K562 (cell line): ENCODE measurements around the gene ARHGEF40. TPM values are rescaled to one million over a fixed set of nuclear protein-coding genes. Genes with fewer than 3 reads are reported as not detected.

ENCODE experiments used
- ATAC-seq: fragments of 200-7000 bp; cut with Tn5 transposase; 3 replicates; pipeline ENCODE4 v1.9.1; 2020; ENCODE audit warnings: moderate library complexity
- BruUV-seq: library from RNA; stranded (reverse); fragments of 400-500 nt; replicated peaks from 2 replicates; lab custom pipeline; 2021; lab: Mats Ljungman, UMichigan
- CTCF ChIA-PET: fragments of 300-600 bp; formaldehyde crosslinking; extraction: SDS; loops from one replicate; lab custom pipeline; 2021; ENCODE audit warnings: low intra/inter-chr PET ratio; lab: Yijun Ruan, JAX
- POLR2A ChIA-PET: fragments of 300-600, 350-650 bp; sonication (Branson Sonifier 250); formaldehyde crosslinking; extraction: SDS; loops from one replicate; lab custom pipeline; 2021; ENCODE audit warnings: antibody characterized with exemption, inconsistent platforms; lab: Yijun Ruan, JAX
- DNase-seq, 4 experiments: peaks; one replicate each; pipeline versions ENCODE4 v3.0.0 to v3.0.0-alpha.2; 2011 to 2018; ENCODE audit warnings: low spot score in 3 of 4, mixed read lengths in 3 of 4; ENCODE audit errors: extremely low read depth in 1 of 4
- FAIRE-seq: peaks from 2 replicates; lab custom pipeline; 2011; peaks lifted over from hg19 to GRCh38; lab: Jason Lieb, UNC
- H2AFZ ChIP-seq: 2 replicates; pipeline ENCODE4 v1.6.0; 2011; ENCODE audit warnings: low read depth, low read length, control low read depth, inconsistent platforms
- H3K27ac ChIP-seq: fragments of 200-600 bp; 3 replicates; pipeline ENCODE4 v1.8.0; 2011; ENCODE audit warnings: low read depth, mild to moderate bottlenecking, control low read depth, inconsistent platforms, low read length, moderate library complexity, mixed read lengths; ENCODE audit errors: extremely low read depth
- H3K27me3 ChIP-seq, 2 experiments: fragments of 300-600 bp in 1 of 2; 2 replicates in 1 of 2; 3 replicates in 1 of 2; pipeline versions ENCODE4 v1.6.0 to v1.8.0; 2011; ENCODE audit warnings: inconsistent platforms in 2 of 2, low read length in 2 of 2, mild to moderate bottlenecking in 1 of 2, mixed read lengths in 1 of 2, moderate library complexity in 1 of 2; ENCODE audit not compliant: control insufficient read depth in 2 of 2, insufficient read depth in 2 of 2
- H3K36me3 ChIP-seq: fragments of 300-600 bp; 3 replicates; pipeline ENCODE4 v1.8.0; 2011; ENCODE audit warnings: mild to moderate bottlenecking, low read length, inconsistent platforms; ENCODE audit not compliant: control insufficient read depth, insufficient read depth
- H3K4me1 ChIP-seq, 2 experiments: fragments of 200-600 bp in 1 of 2; replicated peaks in 1 of 2; 2 replicates in 1 of 2; 3 replicates in 1 of 2; pipeline versions ENCODE4 v1.5.1 to v1.8.0; 2011; ENCODE audit warnings: inconsistent platforms in 2 of 2, low read length in 2 of 2, mild to moderate bottlenecking in 1 of 2, mixed read lengths in 1 of 2, moderate library complexity in 1 of 2; ENCODE audit not compliant: control insufficient read depth in 2 of 2, insufficient read depth in 2 of 2
- H3K4me2 ChIP-seq: 2 replicates; pipeline ENCODE4 v1.6.1; 2011; ENCODE audit warnings: low read length, control low read depth, inconsistent platforms, mixed read lengths; ENCODE audit not compliant: insufficient read depth
- H3K4me3 ChIP-seq: fragments of 200-600 bp; sonication (generic), shearing (Covaris generic); 2 replicates; pipeline ENCODE4 v1.5.1; 2016; ENCODE audit warnings: control low read depth, inconsistent platforms
- H3K79me2 ChIP-seq: fragments of 200-600 bp; 3 replicates; pipeline ENCODE4 v1.8.0; 2011; ENCODE audit warnings: low read length, inconsistent platforms; ENCODE audit not compliant: control insufficient read depth, insufficient read depth
- H3K9ac ChIP-seq, 2 experiments: 2 replicates each; pipeline versions ENCODE4 v1.6.0 to v1.6.1; 2011; ENCODE audit warnings: low read depth in 2 of 2, low read length in 2 of 2, control low read depth in 1 of 2, inconsistent platforms in 1 of 2, mild to moderate bottlenecking in 1 of 2, mixed read lengths in 1 of 2; ENCODE audit not compliant: insufficient read depth in 1 of 2
- H3K9me1 ChIP-seq: one replicate; pipeline ENCODE4 v1.6.0; 2011; ENCODE audit warnings: inconsistent platforms, mild to moderate bottlenecking, low read length, moderate library complexity; ENCODE audit not compliant: control insufficient read depth, insufficient read depth
- H3K9me3 ChIP-seq: replicated peaks from 2 replicates; pipeline ENCODE4 v1.5.1; 2011; ENCODE audit warnings: low read depth, low read length, inconsistent platforms; ENCODE audit not compliant: control insufficient read depth, insufficient read depth
- H4K20me1 ChIP-seq: replicated peaks from 2 replicates; pipeline ENCODE4 v1.6.1; 2011; ENCODE audit warnings: low read length, inconsistent platforms, mixed read lengths; ENCODE audit not compliant: control insufficient read depth, insufficient read depth
- HDAC2 ChIP-seq: fragments of 450-650 bp; IDR thresholded peaks from 2 replicates; pipeline ENCODE4 v1.6.1; 2016; ENCODE audit warnings: mild to moderate bottlenecking
- HDGF ChIP-seq: fragments of 450-650 bp; IDR thresholded peaks from 2 replicates; pipeline ENCODE4 v1.6.1; 2016
- MYC ChIP-seq, 2 experiments: fragments of 250-450 bp in 1 of 2; sonication (Bioruptor Pico) in 1 of 2; IDR thresholded peaks; 2 replicates each; pipeline versions ENCODE4 v1.5.1 to v1.6.1; 2012 to 2021; ENCODE audit warnings: low read depth in 2 of 2, borderline replicate concordance in 1 of 2, improper control_type of control experiment in 1 of 2, low read length in 1 of 2, mild to moderate bottlenecking in 1 of 2, moderate library complexity in 1 of 2
- NFRKB ChIP-seq: fragments of 450-650 bp; IDR thresholded peaks from 2 replicates; pipeline ENCODE4 v1.6.1; 2016; ENCODE audit warnings: low read depth
- PHF20 ChIP-seq: fragments of 450-650 bp; IDR thresholded peaks from 2 replicates; pipeline ENCODE4 v1.6.1; 2018; ENCODE audit not compliant: partially characterized antibody
- RAD21 ChIP-seq, 2 experiments: fragments of 250-450 bp in 1 of 2; fragments of 450-650 bp in 1 of 2; sonication (Bioruptor Pico) in 1 of 2; formaldehyde crosslinking in 1 of 2; IDR thresholded peaks in 1 of 2; conservative IDR thresholded peaks in 1 of 2; 2 replicates each; pipeline versions ENCODE4 v1.4.0 to v1.8.0; 2020 to 2022; ENCODE audit warnings: mild to moderate bottlenecking in 2 of 2, moderate library complexity in 1 of 2
- ZNF175 ChIP-seq: fragments of 200-800 bp; sonication (Bioruptor generic); IDR thresholded peaks from 2 replicates; pipeline ENCODE4 v1.6.1; 2016; ENCODE audit warnings: low read depth, mild to moderate bottlenecking, missing genetic modification characterization, missing compliant biosample characterization
- ZNF316 ChIP-seq: fragments of 450-650 bp; IDR thresholded peaks from 2 replicates; pipeline ENCODE4 v1.6.1; 2016
- WGBS: fragments of 100-300 bp; shearing (Covaris generic); methylation state at CpG from one replicate; pipeline ENCODE4 v1.1.6; 2016; ENCODE audit warnings: low coverage, mixed read lengths; ENCODE audit not compliant: insufficient coverage; ENCODE audit errors: missing lambda C conversion rate; 5-methylcytosine and 5-hydroxymethylcytosine counted together
- in situ Hi-C: fragments of 300-500 bp; cut with MboI; formaldehyde crosslinking; loops from 4 replicates; pipeline ENCODE4 v1.15.0; 2018; ENCODE audit warnings: inconsistent platforms, mixed read lengths
- intact Hi-C: fragments of 100-400 bp; cut with micrococcal nuclease; formaldehyde crosslinking; loops from 2 replicates; pipeline ENCODE4 v1.14.2; 2022
- polyA plus RNA-seq, 8 experiments: library from polyadenylated mRNA; depleted of rRNA in 4 of 8; stranded (reverse) in 5 of 8; unstranded in 3 of 8; fragments of >200 nt; fragmentation: Nextera tagmentation in 2 of 8; fragmentation: Illumina TruSeq in 1 of 8; extraction: Ambion mirVana in 2 of 8; extraction: Trizol in 1 of 8; gene quantifications; 2 replicates each; pipeline versions ENCODE4 v1.2.1 to v1.2.3, GENCODE V29; 2011 to 2014; ENCODE audit warnings: inconsistent platforms in 1 of 8, missing spikeins in 1 of 8
- total RNA-seq, 7 experiments: library from RNA; depleted of rRNA in 6 of 7; stranded (reverse); fragments of >200 nt in 6 of 7; fragmentation: Illumina TruSeq in 2 of 7; extraction: Trizol in 2 of 7; gene quantifications; 2 replicates each; pipeline versions ENCODE4 v1.2.1 to v1.2.3, GENCODE V29; 2011 to 2021; ENCODE audit warnings: low replicate concordance in 1 of 7
- TF ChIP-seq, protein P1 (sequence below): sonication (generic); formaldehyde crosslinking; IDR thresholded peaks from 2 replicates; pipeline ENCODE4 v1.8.1; 2023; ENCODE audit warnings: mild to moderate bottlenecking, missing genetic modification reagents, moderate library complexity
- TF ChIP-seq, protein P2 (sequence below): sonication (generic); formaldehyde crosslinking; IDR thresholded peaks from 2 replicates; pipeline ENCODE4 v1.5.0; 2020; ENCODE audit warnings: missing genetic modification reagents
- TF ChIP-seq, protein P3 (sequence below): IDR thresholded peaks from 2 replicates; pipeline ENCODE4 v1.6.1; 2014; ENCODE audit warnings: antibody characterized with exemption
- TF ChIP-seq, protein P4 (sequence below): fragments of 450-650 bp; formaldehyde crosslinking; IDR thresholded peaks from 2 replicates; pipeline ENCODE4 v1.4.0; 2022; ENCODE audit warnings: missing genetic modification characterization
- TF ChIP-seq, protein P5 (sequence below): sonication (generic); formaldehyde crosslinking; IDR thresholded peaks from 2 replicates; pipeline ENCODE4 v1.9.0; 2022; ENCODE audit warnings: mild to moderate bottlenecking, missing genetic modification reagents

Gene ARHGEF40
- total and polyA plus RNA-seq, 9 of the 15 experiments (the other 6 are each of a cell fraction or from before 2014, with no cell fraction given) = 0.42 to 6.3 (median 3.8) TPM

DNA sequence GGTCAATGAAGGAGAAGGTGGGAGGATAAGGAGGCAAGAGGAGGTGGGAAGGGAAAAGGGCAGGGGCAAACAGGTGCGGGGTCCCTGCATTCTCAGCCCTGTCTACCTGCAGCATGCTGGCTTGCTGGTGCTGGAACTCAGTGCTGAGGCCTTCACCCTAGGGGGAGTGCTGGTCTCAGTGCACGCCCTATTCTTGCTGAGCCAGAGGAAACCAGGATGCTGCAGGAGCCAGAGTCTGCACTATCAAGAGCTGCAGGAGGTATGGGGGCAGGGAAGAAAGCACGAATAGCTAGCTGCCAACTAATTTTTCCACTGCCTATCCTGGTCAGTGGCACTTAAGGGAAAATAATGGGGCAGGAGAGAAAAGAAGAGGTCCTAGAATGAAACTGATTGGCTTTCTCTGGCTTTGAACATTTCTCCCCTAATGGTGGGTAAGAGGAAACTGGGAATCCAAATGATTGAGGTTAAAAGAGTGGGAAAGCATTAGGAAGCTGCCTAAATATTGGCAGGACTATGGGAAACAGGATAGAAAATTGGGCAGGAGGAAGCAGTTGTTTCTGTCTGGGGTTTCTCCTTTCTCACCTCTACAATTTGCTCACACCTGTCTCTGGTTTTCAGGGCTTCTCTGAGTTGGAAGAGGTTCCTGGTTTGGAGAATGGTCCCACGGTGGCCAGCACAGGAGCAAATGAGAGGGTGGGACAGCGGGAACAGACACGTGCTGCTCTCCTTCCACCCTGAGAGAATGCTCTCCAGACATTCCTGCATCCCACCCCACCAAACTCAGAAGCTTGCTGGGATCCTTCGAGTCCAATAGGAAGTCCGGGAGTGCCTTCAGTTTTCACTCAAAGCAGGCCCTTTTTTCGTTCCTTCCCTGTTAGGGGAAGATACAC lies 32.7 kb downstream of the ARHGEF40 start (continued):
- TF ChIP-seq, protein P1, sequence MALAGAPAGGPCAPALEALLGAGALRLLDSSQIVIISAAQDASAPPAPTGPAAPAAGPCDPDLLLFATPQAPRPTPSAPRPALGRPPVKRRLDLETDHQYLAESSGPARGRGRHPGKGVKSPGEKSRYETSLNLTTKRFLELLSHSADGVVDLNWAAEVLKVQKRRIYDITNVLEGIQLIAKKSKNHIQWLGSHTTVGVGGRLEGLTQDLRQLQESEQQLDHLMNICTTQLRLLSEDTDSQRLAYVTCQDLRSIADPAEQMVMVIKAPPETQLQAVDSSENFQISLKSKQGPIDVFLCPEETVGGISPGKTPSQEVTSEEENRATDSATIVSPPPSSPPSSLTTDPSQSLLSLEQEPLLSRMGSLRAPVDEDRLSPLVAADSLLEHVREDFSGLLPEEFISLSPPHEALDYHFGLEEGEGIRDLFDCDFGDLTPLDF (CRISPR knock-in tag) = no peak
- TF ChIP-seq RAD21 (CRISPR knock-in tag; conservative IDR thresholded peaks at IDR 0.05 in 1 of 2, IDR thresholded peaks at IDR 0.05 in 1 of 2) (peak in 1 of 2 experiments; percentile 21; a peak in 1 of 4 replicates), ZNF316 (peak; percentile 24; the same call in 1 of the 2 replicates), NFRKB (no peak), MYC (IDR thresholded peaks at IDR 0.05; ENCODE audit: low read depth, low read length) (0 out of 2 replicates have a peak, but pooled peaks have one; percentile 23), MYC (CRISPR knock-in tag; IDR thresholded peaks at IDR 0.05; ENCODE audit: borderline replicate concordance, low read depth) (no peak)
- TF ChIP-seq, all 486 proteins: peak for 12

DNA sequence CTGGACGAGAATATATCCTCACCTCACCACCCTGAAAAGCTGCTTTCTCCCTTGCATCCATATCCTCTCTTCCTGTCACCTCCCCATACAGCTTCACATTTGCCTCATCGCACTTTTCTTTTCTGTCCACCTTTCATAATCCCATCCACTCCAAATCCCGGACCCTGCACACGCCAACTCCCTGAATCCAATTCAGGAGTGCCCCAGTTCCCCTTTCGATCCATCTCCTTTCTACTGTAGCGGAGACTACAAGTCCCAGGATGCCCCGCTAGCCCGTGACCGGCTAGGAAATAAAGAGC lies 33.3 kb downstream of the ARHGEF40 start:
- Histone ChIP-seq H3K27ac (peak overlapping the region; percentile 96), H3K4me2 (peak overlapping the region; percentile 87), H3K9me3 (no peaks in the 10 kb centered on the region), H3K4me1 (peaks cover 45 to 65% of the 10 kb centered on the region in 2 experiments), H3K9ac (peak overlapping the region; percentile 85 to 92; a peak in 3 of 4 replicates), H4K20me1 (no peaks in the 10 kb centered on the region), H2AFZ (peak overlapping the region; percentile 83), H3K4me3 (peak overlapping the region; percentile 42), H3K36me3 (no peaks in the 10 kb centered on the region), H3K79me2 (0 out of 3 replicates have a peak, but pooled peaks cover 6% of the 10 kb centered on the region), H3K9me1 (no peaks in the 10 kb centered on the region), H3K27me3 (no peaks in the 10 kb centered on the region)
- DNase-seq (no peak), ATAC-seq (no peak), FAIRE-seq (no peak)
- ChIA-PET CTCF (interaction anchor here (5.3 kb wide), 1 partner anchor 35 kb away, joined by 54 read pairs; the partner anchor contains the start of gene ARHGEF40), POLR2A (interaction anchor here (0.7 kb wide), 1 partner anchor 131 kb away, joined by 3 read pairs; no protein-coding TSS in a partner anchor)
- in situ Hi-C loops (no loop called here), intact Hi-C loops (no loop called here)
- no TSS peak for BruUV-seq
- 0% methylated on average over 8 of the region's 9 CpGs for WGBS
- TF ChIP-seq HDGF (peak; percentile 45; the same call in 1 of the 2 replicates), HDAC2 (no peak), ZNF175 (CRISPR knock-in tag) (0 out of 2 replicates have a peak, but pooled peaks have one; percentile 12), PHF20 (peak; percentile 11)
- TF ChIP-seq, protein P2, sequence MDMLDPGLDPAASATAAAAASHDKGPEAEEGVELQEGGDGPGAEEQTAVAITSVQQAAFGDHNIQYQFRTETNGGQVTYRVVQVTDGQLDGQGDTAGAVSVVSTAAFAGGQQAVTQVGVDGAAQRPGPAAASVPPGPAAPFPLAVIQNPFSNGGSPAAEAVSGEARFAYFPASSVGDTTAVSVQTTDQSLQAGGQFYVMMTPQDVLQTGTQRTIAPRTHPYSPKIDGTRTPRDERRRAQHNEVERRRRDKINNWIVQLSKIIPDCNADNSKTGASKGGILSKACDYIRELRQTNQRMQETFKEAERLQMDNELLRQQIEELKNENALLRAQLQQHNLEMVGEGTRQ (CRISPR knock-in tag) = peak; percentile 59
- TF ChIP-seq, protein P3, sequence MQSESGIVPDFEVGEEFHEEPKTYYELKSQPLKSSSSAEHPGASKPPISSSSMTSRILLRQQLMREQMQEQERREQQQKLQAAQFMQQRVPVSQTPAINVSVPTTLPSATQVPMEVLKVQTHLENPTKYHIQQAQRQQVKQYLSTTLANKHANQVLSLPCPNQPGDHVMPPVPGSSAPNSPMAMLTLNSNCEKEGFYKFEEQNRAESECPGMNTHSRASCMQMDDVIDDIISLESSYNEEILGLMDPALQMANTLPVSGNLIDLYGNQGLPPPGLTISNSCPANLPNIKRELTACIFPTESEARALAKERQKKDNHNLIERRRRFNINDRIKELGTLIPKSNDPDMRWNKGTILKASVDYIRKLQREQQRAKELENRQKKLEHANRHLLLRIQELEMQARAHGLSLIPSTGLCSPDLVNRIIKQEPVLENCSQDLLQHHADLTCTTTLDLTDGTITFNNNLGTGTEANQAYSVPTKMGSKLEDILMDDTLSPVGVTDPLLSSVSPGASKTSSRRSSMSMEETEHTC = peak; percentile 70
- TF ChIP-seq, protein P4, sequence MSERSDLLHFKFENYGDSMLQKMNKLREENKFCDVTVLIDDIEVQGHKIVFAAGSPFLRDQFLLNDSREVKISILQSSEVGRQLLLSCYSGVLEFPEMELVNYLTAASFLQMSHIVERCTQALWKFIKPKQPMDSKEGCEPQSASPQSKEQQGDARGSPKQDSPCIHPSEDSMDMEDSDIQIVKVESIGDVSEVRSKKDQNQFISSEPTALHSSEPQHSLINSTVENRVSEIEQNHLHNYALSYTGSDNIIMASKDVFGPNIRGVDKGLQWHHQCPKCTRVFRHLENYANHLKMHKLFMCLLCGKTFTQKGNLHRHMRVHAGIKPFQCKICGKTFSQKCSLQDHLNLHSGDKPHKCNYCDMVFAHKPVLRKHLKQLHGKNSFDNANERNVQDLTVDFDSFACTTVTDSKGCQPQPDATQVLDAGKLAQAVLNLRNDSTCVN (CRISPR knock-in tag) = 0 out of 2 replicates have a peak, but pooled peaks have one; percentile 13
- TF ChIP-seq, protein P5, sequence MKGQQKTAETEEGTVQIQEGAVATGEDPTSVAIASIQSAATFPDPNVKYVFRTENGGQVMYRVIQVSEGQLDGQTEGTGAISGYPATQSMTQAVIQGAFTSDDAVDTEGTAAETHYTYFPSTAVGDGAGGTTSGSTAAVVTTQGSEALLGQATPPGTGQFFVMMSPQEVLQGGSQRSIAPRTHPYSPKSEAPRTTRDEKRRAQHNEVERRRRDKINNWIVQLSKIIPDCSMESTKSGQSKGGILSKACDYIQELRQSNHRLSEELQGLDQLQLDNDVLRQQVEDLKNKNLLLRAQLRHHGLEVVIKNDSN (CRISPR knock-in tag) = peak; percentile 70
